ENCODE data around the gene NOS1AP.

GRCh38 chr1:162118063-162118462 is 48.6 kb downstream of the NOS1AP start:
- TF ChIP-seq EZH2 (IDR thresholded peaks at IDR 0.05; ENCODE audit: borderline replicate concordance, low read length): no peak
- TF ChIP-seq CTCF (IDR thresholded peaks at IDR 0.05; ENCODE audit: low read length): no peak

All from OCI-LY1 (cell line).